ENCODE data around the gene ABL2.

DNA sequence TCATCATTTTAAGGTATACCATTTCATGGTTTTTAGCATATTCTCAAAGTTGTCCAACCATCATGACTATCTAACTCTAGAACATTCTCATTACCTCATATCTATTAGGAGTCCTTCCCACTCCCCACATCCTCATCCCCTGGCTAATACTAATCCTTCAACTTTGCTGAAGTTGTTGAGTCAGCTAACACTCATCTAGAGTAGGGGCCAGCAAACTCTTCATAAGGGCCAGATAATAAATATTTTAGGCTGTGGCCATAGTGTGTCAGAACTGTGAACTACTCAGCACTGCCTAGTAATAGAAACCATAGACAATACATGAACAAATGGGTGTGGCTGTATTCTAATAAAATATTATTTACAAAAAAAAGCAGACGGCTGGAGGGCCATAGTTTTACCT lies 104.6 kb downstream of the ABL2 start:
- TF ChIP-seq, protein P1, sequence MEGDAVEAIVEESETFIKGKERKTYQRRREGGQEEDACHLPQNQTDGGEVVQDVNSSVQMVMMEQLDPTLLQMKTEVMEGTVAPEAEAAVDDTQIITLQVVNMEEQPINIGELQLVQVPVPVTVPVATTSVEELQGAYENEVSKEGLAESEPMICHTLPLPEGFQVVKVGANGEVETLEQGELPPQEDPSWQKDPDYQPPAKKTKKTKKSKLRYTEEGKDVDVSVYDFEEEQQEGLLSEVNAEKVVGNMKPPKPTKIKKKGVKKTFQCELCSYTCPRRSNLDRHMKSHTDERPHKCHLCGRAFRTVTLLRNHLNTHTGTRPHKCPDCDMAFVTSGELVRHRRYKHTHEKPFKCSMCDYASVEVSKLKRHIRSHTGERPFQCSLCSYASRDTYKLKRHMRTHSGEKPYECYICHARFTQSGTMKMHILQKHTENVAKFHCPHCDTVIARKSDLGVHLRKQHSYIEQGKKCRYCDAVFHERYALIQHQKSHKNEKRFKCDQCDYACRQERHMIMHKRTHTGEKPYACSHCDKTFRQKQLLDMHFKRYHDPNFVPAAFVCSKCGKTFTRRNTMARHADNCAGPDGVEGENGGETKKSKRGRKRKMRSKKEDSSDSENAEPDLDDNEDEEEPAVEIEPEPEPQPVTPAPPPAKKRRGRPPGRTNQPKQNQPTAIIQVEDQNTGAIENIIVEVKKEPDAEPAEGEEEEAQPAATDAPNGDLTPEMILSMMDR (IDR thresholded peaks at IDR 0.05; ENCODE audit: extremely low read depth in 1 of 2, insufficient read depth in 1 of 2, low read depth in 1 of 2, low read length in 2 of 2), result no peak
- TF ChIP-seq GATA2 (IDR thresholded peaks at IDR 0.05; ENCODE audit: insufficient read depth, insufficient read length, low read depth, low read length) (no peak), POLR2A (IDR thresholded peaks at IDR 0.05; ENCODE audit: low read depth, low read length) (no peak), POLR2AphosphoS5 (IDR thresholded peaks at IDR 0.05; ENCODE audit: insufficient read depth, low read depth, low read length) (no peak), EZH2 (IDR thresholded peaks at IDR 0.05; ENCODE audit: borderline replicate concordance, low read depth, low read length, severe bottlenecking) (no peak), JUN (IDR thresholded peaks at IDR 0.05; ENCODE audit: borderline replicate concordance, insufficient read depth, insufficient read length, low read depth) (no peak), MYC (IDR thresholded peaks at IDR 0.05; ENCODE audit: low read depth, low read length) (no peak)
- TF ChIP-seq, protein P2, sequence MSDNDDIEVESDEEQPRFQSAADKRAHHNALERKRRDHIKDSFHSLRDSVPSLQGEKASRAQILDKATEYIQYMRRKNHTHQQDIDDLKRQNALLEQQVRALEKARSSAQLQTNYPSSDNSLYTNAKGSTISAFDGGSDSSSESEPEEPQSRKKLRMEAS (IDR thresholded peaks at IDR 0.05; ENCODE audit: insufficient read depth, insufficient read length), result no peak

Data from endothelial cell of umbilical vein (primary cell).